ENCODE measurements around the gene PRMT1. TPM values are rescaled to one million over a fixed set of nuclear protein-coding genes. Genes with fewer than 3 reads are reported as not detected.

Gene PRMT1
- total and polyA plus RNA-seq, 2 of the 13 experiments (the other 11 are each of a cell fraction or from before 2014, with no cell fraction given): 324 to 374 TPM

GRCh38 chr19:49676136-49676783 is 811 bp upstream of the PRMT1 start (continued):
- TF ChIP-seq, protein P1, sequence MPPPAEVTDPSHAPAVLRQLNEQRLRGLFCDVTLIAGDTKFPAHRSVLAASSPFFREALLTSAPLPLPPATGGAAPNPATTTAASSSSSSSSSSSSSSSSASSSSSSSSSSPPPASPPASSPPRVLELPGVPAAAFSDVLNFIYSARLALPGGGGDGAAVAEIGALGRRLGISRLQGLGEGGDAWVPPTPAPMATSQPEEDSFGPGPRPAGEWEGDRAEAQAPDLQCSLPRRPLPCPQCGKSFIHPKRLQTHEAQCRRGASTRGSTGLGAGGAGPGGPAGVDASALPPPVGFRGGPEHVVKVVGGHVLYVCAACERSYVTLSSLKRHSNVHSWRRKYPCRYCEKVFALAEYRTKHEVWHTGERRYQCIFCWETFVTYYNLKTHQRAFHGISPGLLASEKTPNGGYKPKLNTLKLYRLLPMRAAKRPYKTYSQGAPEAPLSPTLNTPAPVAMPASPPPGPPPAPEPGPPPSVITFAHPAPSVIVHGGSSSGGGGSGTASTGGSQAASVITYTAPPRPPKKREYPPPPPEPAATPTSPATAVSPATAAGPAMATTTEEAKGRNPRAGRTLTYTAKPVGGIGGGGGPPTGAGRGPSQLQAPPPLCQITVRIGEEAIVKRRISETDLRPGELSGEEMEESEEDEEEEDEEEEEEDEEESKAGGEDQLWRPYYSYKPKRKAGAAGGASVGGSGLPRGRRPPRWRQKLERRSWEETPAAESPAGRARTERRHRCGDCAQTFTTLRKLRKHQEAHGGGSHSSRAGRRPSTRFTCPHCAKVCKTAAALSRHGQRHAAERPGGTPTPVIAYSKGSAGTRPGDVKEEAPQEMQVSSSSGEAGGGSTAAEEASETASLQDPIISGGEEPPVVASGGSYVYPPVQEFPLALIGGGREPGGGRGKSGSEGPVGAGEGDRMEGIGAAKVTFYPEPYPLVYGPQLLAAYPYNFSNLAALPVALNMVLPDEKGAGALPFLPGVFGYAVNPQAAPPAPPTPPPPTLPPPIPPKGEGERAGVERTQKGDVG (CRISPR knock-in tag; IDR thresholded peaks at IDR 0.05; ENCODE audit: borderline replicate concordance): no peak
- TF ChIP-seq, protein P2, sequence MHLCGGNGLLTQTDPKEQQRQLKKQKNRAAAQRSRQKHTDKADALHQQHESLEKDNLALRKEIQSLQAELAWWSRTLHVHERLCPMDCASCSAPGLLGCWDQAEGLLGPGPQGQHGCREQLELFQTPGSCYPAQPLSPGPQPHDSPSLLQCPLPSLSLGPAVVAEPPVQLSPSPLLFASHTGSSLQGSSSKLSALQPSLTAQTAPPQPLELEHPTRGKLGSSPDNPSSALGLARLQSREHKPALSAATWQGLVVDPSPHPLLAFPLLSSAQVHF (CRISPR knock-in tag; IDR thresholded peaks at IDR 0.05): no peak
- TF ChIP-seq ZMAT3 (CRISPR knock-in tag; conservative IDR thresholded peaks at IDR 0.05) (no peak), ZNF263 (CRISPR knock-in tag; IDR thresholded peaks at IDR 0.05) (no peak), ZC3H4 (CRISPR knock-in tag; IDR thresholded peaks at IDR 0.05; ENCODE audit: borderline replicate concordance) (no peak), YY1 (IDR thresholded peaks at IDR 0.05; ENCODE audit: insufficient read depth, insufficient replicate concordance, low read depth, low read length) (no peak), NR2F2 (IDR thresholded peaks at IDR 0.05; ENCODE audit: borderline replicate concordance, low read depth) (no peak; the same call in 1 of the 2 replicates), REST (IDR thresholded peaks at IDR 0.05; ENCODE audit: borderline replicate concordance in 1 of 2, low read depth in 1 of 2, low read length in 2 of 2) (0 out of 4 replicates have a peak, but pooled peaks of 1 of the 2 experiments have one; percentile 32), ZNF7 (CRISPR knock-in tag; IDR thresholded peaks at IDR 0.05) (no peak), EED (CRISPR knock-in tag; IDR thresholded peaks at IDR 0.05) (no peak), KDM2A (CRISPR knock-in tag; IDR thresholded peaks at IDR 0.05; ENCODE audit: borderline replicate concordance, low read depth) (no peak), TBX3 (IDR thresholded peaks at IDR 0.05; ENCODE audit: borderline replicate concordance) (no peak), FOXO1 (CRISPR knock-in tag; IDR thresholded peaks at IDR 0.05) (no peak), ZNF441 (CRISPR knock-in tag; IDR thresholded peaks at IDR 0.05; ENCODE audit: borderline replicate concordance) (no peak), IRF9 (CRISPR knock-in tag; IDR thresholded peaks at IDR 0.05; ENCODE audit: borderline replicate concordance) (0 out of 2 replicates have a peak, but pooled peaks have one; percentile 12), ZNF143 (CRISPR knock-in tag; IDR thresholded peaks at IDR 0.05) (no peak), ZNF260 (CRISPR knock-in tag; IDR thresholded peaks at IDR 0.05; ENCODE audit: borderline replicate concordance, low read depth) (no peak), ZNF274 (CRISPR knock-in tag; IDR thresholded peaks at IDR 0.05) (peak; percentile 52; the same call in 1 of the 2 replicates), TEAD3 (CRISPR knock-in tag; optimal IDR thresholded peaks at IDR 0.05; ENCODE audit: borderline replicate concordance) (no peak), SUZ12 (IDR thresholded peaks at IDR 0.05; ENCODE audit: low read depth, low read length) (no peak), SKI (IDR thresholded peaks at IDR 0.05; ENCODE audit: partially characterized antibody) (peak; percentile 5)
- TF ChIP-seq, protein P3, sequence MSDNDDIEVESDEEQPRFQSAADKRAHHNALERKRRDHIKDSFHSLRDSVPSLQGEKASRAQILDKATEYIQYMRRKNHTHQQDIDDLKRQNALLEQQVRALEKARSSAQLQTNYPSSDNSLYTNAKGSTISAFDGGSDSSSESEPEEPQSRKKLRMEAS (IDR thresholded peaks at IDR 0.05): peak; percentile 60

Data from HepG2 (cell line).